HG03521 (cell line): ENCODE results near the gene ARHGEF1.
"Not testable (repeated sequence)": the region's sequence is repeated elsewhere in the genome, so short reads cannot be mapped to it uniquely, and the experiment has no call there.

ENCODE experiments used
- ATAC-seq: cut with Tn5 transposase; IDR thresholded peaks from one replicate; pipeline ENCODE4 v1.9.1; 2021; ENCODE audit warnings: mild to moderate bottlenecking, moderate library complexity; ENCODE audit not compliant: unreplicated experiment

Gene ARHGEF1

GRCh38 chr19:41929536-41930071 is 46.6 kb downstream of the ARHGEF1 start:
- no peak for ATAC-seq

DNA sequence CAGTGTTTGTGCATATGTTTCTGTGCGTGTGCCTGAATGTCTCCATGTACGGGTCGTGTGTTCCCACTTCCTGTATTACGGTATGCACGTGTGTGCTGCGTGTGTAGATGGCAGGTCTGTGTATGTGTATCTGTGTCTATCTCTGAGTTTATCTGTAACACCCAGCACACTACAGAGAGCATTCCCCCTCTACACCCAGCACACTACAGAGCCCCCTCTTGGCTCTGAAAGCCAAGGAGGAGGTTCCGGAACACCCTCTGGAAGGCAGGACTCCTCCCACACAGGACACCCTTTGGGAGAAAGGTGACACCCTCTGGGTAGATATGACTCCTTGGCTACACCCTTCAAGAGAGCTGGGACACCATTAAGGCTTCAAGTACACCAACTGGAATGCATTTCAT is 47.3 kb downstream of the ARHGEF1 start:
- ATAC-seq = no peak

GRCh38 chr19:41930926-41931592 is 48.1 kb downstream of the ARHGEF1 start:
- no peak for ATAC-seq

- no peak for ATAC-seq
Observed at GRCh38 chr19:41932259-41932719, 49.3 kb downstream of the ARHGEF1 start.

DNA sequence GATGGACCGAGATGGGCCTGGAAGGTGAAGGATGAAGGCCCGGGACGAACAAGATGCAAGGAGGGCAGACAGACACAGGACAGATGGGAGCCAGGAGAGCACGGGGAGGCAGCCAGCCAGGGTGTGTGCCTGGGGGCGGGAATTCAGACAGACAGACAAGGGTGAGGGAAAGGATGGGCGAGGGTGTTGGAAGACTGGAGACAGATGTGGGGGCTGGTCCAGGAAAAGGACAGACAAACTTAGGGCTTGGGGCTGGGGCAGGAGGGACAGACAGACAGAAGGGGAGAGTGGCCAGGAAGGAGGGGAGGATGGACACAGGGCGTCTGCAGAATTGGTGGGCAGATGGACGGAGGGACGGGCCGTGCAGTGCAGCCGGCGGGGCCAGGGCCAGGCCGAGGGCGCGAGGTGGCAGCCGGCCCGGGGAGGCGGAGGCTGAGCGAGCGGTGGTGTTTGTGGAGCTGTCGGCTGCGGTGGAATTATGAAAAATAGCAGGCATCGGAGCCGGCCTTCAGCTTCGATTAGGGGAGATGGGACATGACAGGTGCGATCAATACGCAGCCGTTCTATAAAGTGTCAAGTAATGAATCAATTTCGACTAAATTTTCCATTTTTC is 49.8 kb downstream of the ARHGEF1 start:
- no peak for ATAC-seq

DNA sequence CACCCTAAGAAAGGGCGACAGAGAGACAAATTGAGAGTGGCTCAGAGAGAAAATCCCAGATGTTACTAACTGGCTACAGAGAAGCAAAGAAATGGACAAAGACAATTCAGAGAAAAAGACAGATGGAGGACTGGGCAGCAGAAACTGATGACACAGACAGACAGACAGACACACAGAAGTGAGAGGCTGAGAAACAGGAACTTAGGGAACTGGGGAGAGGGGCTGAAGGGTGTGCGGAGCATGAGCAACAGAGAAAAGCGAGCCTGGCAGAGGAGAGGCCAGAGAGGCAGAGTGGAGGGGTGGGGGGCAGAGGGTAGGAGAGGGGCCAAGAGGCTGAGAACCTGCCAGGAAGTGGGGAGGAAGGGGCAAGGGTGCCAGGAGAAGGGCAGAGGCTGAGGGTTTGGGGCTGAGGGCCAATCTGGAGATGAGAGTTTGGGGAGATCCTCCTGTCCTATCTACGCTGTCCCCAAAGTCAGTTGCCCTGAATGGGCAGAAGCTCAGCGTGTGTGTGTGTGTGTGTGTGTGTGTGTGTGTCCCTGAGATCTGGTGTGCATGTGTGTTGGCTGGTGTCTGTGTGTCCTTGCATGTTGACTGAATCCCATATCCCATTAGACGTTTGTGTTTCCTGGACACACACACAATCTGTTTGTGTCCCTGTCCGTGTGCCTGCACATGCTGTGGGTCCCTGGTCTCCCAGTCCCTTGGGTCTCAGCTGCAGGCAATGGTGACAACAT is 50.9 kb downstream of the ARHGEF1 start:
- no peak for ATAC-seq

DNA sequence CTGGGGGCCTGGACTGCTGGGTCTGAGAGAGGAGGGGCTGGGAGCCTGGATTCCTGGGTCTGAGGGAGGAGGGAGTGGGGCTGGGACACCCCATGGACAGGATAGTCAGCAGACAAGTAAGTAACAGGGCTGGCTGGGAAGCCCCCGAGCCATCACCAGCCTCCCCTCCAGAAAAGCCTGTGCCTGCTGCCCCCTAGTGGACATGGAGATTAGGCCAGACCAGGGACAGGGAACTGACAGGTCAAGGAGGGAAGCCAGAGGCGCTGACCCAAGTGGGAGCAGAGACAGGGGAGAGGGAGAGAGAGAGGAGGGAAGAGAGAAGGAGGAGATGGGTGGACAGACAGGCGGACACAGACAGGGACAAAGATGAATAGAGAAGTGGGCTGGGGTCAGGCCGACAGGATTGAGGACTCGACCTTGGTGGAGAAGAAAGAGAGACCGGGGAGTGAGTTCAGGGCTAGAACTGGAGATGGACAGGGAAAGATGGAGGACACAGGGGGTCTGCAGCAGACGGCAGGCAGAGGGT is 51.9 kb downstream of the ARHGEF1 start:
- no peak for ATAC-seq

DNA sequence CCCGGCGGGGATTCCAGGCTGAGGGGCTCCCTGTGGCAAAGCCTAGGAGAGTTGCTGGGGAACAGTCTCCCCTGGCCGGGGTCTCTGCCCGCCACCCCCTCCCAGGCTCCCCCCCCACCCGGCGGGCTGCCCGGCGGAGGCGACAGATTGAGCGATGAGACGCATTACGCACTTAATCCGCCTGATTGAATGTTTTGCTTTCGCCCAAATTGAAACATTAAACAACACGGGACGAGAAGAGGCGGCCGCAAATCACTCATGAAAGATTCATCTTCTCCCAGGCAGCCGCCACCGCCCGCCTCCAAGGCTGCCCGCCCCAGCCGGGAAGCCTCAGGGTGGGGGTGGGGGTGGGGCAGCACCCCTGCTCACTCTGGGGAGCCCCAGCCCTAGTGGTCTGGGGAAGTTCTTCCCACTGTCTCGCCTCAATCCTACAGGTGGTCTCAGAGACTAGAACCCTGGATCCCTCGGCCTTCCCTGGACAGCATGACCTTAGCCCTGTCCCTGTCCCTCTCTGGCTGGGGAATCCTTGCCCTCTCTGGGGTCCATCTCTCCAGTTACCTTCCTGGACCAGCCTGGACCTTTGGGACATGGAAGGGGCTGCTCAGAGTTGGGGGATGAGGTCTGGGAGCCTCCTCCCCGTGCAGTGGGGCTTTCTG is 52.9 kb downstream of the ARHGEF1 start:
- no peak for ATAC-seq

DNA sequence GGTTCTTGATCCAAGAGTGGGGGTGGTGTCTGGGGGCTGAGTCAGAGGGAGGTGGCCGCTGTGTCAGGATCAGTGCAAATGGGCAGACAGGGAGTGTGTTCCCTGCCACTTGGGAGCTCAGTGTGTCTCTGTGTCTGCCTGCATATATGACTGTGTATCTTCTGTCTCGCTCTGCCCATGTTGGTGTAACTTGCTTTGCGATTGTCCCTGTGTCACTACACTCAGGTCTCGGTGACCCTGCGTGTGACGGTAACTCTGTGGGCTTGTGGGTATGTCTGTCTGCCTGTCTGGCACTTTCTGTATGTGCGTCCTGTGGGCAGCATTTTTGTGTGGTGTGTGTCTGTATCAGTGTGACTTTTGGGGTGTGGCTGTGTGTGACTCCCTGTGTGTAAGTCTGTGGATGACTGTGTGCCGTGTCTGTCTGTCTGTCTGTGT is 53.4 kb downstream of the ARHGEF1 start:
- ATAC-seq = no peak

DNA sequence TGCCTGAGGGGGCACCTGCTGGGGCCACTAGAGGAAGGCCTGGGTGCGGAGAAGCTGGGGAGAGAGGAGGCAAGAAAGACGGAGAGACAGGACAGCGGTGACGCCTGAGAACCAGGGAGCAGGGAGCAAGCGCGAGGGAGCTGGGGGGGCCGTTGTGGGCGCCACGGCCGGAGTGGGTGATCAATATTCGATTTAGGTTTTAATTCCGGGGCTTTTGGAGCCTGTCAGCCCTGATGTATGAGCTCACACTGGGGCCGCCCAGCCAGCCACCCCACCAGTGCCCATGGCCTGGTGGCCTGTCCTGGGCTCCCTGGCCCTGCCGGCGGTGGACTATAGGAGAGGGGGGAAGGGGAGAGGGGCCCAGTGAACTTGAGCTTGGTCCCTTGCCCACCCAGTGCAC is 54.0 kb downstream of the ARHGEF1 start:
- no peak for ATAC-seq

DNA sequence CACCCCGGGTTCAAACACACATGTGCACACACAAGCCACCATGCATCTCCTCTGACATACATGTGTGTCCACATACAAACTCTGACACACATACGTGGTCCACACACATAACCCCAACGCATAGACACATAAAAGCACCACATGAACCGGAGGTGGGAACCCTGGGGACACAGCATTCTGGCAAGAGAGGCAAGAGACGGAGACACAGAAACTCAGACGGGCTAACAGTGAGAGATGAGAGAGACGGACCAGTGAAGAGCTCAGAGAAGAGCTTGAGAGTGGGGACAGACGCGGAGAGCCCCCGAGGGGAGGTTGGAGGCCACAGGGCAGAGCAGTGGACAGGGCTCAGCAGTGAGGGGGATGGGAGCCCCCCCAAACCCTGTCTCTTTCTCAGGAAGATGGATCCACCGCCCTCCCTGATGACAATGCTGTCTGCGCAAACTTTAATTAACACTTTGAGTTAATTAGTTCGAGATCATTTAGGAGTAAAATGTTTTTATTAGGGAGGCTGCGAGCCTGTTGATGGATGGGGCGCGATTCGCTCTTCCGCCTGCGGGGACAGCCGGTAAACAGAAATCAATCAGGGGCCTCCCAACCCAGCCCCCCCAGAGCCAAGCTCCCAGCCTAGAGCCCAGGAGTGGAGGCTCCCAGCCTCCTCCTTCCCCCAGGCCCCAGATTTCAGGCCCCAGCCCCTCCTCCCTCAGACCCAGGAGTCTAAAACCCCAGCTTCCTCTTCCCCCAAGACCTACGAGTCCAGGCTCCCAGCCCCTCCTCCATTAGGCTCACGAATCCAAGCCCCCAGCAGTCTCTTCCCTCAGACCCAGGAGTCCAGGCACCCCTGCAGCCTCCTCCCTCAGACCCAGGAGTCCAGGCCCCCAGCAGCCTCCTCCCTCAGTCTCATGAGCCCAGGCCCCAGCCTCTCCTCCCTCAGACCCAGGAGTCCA is 54.8 kb downstream of the ARHGEF1 start:
- ATAC-seq = no peak

- not testable (repeated sequence) for ATAC-seq
Observed at GRCh38 chr19:41939209-41939608, 56.2 kb downstream of the ARHGEF1 start.

DNA sequence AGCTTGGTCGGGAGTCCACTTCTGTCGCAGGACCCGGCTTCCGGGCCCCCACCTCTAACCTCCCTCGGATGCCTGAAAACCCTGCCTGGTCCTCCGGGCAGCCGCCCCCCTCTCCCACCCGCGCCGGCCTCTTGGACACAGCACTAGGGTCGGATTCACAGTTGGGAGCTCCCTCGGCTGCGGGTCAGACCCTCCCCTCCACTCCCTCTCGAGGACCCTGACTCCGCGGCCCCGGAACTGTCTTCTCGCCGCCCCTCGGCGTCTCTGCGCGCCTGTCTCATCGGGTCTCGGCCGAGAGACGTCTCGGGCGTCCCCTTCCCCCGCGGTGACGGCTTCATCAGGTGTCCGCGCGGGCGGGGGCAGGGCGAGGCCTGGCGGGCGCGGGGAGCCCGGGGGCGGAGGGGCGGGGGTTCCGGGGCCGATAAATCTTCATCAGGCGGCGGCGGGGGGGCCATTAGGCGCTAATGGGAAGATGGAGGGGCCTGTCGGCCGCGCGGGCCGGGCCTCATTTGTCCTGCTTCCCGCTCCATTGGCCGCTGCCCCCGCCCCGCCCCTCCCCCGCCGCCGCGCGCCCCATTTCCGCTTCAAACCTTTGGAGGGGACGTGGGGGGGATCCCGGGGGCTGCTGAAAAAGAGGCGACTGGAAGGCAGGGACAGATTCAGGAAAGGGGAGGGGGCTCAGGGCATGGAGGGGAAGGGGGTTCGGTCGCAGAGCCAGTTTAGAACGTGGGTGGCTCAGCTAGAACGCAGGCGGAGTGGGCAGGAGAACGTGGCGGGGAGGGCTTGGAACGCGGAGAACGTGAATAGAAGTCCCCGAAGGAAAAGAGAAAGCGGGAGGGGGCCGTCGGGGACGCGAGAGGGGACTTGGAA is 57.1 kb downstream of the ARHGEF1 start:
- ATAC-seq = no peak

DNA sequence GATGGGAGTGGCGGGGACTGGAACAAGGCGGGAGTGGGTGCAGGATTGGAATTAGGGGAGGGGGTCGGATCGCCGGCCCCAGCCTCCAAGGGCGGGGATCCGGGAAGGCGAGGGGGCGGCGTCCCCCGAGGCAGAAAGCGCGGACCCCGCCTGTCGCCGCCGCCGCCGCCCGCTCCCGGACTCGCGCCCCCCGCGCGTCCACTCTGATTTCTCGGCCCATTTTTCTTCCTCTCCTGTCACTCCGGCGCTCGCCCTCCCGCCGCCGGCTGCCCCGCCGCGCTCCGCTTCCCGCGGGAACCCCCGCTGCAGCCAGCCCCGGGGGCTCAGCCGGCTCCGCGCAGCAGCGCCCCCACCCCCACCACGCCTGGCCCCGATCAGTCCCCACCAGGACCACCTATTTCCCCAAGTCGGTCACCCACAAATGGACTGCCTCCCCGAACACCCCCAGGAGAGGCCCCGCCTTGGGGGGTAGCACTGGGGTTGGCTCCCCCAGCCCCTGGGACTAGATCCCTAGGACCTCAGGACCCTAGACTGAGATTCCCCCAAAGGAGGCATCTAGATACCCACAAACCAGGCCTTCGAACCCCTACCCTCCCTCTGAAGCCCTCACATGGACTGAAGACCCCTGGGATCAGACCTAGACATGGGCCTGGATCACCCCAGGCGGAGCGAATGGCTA is 57.9 kb downstream of the ARHGEF1 start:
- no peak for ATAC-seq

DNA sequence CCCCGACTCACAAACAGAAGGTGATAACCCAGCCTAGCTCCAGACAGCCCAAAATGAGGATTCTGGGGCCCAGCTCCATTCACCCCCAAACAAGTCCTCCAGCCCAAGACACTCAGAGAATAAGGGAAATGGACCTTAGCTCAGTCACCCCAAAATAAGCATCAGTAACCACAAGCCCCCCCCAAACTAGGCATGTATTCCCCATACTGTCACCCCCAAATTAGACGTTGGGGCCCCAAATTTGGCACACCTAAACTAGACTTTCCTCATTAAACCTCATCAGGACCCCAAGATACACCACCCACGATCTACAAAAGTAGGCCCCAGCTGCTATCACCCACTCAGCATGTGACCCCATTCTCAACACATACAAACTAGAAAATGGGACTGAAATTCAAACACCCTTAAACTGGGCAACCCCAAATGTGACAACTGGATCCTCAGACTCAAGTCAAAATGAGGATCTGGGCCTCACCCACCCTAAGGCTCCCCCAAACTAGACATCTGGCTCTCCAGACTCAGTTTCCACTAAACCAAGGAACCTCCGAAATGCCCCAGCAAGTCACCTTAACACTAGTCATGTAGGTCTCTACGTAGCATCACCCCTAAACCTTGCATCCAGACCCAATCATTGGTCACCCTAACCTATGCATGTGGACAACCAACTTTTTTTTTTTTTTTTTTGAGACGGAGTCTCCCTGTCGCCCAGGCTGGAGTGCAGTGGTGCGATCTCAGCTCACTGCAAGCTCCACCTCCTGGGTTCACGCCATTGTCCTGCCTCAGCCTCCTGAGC is 58.6 kb downstream of the ARHGEF1 start:
- ATAC-seq = no peak

DNA sequence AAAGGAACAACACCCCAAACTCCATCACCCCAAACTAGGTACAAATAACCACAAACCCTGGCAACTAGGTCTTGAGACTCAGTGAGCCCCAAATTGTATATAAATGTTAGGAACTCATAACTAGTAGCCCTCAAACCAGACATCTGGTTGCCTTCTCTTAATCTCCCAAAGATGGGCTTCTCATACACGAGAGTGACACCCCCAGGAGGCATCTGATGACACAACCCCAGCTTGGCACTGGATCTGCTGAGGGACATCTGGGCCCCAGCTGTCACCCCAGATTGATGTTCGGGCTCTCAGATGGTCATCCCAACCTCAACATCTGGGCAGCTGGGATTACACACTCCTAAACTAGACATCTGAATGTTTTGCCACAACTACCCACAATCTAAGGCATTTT is 61.4 kb downstream of the ARHGEF1 start:
- no peak for ATAC-seq

- ATAC-seq = peak; percentile 81
Observed at GRCh38 chr19:41945135-41945766, 62.3 kb downstream of the ARHGEF1 start.
